22Rv1 (cell line): ENCODE results near the gene COIL.

Experiments
- ZFX ChIP-seq: fragments of 450-650 bp; IDR thresholded peaks from 2 replicates; pipeline ENCODE4 v1.6.1; 2017; ENCODE audit warnings: antibody characterized with exemption, borderline replicate concordance
- TF ChIP-seq, protein P1 (sequence below): fragments of 450-650 bp; IDR thresholded peaks from 2 replicates; pipeline ENCODE4 v1.5.1; 2017; ENCODE audit warnings: mild to moderate bottlenecking

DNA sequence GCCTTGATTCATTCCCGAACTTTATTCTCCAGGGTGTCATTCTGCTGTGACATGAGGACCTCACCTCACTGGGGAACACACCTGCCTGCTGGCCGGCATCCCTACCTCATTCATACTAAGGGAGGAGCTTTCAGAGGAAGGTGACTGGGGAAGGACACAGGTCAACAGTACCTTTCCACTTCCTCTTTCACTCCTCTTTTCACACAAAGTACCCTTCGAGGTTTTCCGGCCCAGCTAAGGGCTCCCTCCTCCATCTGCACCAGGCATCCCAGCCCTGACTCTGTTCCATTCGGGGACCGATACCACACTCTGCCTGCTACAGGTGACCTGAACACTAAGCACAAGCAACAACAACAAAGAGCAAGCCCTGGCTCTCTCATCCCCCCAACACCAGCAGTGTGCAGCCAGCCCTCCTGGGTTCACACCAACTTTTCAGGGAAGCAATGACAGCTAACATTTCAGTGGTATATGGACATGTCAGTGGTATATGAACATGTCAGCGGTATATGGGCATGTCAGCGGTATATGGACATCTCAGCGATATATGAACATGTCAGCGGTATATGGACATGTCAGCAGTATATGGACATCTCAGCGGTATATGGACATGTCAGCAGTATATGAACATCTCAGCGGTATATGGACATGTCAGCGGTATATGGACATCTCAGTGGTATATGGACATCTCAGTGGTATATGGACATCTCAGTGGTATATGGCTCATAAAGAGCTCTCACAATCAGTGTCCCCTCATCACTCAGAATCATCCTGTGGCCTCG is 63.0 kb downstream of the COIL start:
- TF ChIP-seq, protein P1, sequence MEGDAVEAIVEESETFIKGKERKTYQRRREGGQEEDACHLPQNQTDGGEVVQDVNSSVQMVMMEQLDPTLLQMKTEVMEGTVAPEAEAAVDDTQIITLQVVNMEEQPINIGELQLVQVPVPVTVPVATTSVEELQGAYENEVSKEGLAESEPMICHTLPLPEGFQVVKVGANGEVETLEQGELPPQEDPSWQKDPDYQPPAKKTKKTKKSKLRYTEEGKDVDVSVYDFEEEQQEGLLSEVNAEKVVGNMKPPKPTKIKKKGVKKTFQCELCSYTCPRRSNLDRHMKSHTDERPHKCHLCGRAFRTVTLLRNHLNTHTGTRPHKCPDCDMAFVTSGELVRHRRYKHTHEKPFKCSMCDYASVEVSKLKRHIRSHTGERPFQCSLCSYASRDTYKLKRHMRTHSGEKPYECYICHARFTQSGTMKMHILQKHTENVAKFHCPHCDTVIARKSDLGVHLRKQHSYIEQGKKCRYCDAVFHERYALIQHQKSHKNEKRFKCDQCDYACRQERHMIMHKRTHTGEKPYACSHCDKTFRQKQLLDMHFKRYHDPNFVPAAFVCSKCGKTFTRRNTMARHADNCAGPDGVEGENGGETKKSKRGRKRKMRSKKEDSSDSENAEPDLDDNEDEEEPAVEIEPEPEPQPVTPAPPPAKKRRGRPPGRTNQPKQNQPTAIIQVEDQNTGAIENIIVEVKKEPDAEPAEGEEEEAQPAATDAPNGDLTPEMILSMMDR = no peak
- TF ChIP-seq ZFX = no peak
